ENCODE measurements around the gene TBC1D22A.

TBC1D22A gene

DNA sequence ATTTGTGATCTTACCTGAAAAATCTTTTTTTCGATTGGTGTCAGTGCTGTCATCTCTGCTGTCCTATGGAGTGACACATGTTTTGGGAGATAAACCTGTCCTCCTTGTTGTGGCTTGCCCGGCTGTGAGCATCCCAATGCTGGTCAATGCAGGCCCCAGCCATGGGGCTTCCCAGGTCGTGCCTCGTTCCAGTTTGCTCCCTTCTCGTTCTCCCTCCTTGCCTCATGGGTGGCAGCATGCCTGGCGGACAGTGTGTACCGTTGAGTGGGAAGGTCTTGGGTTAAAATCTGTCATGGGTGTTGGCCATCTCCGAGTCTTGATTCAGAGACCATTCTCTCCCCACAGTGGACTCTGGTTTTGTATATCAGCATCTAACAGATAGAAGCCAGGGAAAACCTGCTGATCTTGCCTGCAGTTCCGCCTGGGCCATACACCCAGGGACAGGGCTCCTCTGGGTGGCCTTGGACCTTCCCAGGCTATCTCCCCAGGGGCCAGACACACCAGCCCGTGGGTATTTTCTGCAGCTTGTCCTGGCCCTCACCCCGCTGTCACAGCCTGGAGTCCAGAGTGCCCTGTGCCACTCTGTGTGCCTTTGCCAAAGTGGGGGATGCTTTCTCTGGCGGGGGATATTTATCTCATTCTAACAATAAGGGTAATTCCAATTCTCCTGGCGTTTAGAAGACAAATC lies 208.1 kb downstream of the TBC1D22A start:
- no peak for DNase-seq
- H3K27me3 ChIP-seq (replicated peaks): no peaks in the 10 kb centered on the region
- no peak overlapping the region for H3K27ac ChIP-seq
- H3K36me3 ChIP-seq (replicated peaks): peaks cover 2% of the 10 kb centered on the region
- in situ Hi-C loops (cut with HindIII; ENCODE audit: low pct_ligation_motif_present, low sequenced_read_pairs): no loop called here
- H3K4me3 ChIP-seq (ENCODE audit: low read depth, low read length): no peak overlapping the region
- TF ChIP-seq, protein P1, sequence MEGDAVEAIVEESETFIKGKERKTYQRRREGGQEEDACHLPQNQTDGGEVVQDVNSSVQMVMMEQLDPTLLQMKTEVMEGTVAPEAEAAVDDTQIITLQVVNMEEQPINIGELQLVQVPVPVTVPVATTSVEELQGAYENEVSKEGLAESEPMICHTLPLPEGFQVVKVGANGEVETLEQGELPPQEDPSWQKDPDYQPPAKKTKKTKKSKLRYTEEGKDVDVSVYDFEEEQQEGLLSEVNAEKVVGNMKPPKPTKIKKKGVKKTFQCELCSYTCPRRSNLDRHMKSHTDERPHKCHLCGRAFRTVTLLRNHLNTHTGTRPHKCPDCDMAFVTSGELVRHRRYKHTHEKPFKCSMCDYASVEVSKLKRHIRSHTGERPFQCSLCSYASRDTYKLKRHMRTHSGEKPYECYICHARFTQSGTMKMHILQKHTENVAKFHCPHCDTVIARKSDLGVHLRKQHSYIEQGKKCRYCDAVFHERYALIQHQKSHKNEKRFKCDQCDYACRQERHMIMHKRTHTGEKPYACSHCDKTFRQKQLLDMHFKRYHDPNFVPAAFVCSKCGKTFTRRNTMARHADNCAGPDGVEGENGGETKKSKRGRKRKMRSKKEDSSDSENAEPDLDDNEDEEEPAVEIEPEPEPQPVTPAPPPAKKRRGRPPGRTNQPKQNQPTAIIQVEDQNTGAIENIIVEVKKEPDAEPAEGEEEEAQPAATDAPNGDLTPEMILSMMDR (IDR thresholded peaks at IDR 0.05; ENCODE audit: low read depth, low read length, missing control alignments): no peak

DNA sequence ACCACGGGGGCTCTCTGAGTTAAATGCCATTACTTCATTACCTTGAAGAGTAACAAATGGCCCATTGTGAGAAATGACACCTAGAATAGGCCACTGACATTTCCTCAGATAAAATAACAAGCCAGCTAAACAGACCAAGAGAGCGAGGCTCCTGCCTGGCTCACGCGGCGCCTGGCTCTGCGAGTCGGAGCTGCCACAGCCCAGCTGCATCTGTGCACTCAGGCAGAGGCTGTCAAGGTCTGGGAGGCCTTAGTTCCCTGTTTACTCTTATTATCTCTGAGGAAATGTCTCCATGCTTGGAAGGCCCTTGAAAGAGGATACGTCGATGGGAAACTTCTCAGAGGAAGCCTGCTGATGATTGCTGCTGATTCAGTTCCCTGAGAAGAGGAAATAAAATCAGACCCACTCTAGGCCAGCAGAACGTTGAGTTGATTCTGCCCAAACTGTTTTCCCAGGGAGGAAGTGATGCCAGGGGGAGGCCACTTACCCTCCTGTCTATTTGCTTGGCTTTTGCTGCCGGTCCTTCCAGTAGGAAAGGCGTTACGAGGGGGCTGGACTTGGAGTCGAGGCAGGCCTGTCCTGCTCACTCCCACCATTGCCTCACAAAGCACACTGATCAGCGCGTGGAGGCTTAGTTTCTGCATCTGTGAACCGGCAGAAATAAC lies 208.8 kb downstream of the TBC1D22A start:
- no peaks in the 10 kb centered on the region for H3K27me3 ChIP-seq (replicated peaks)
- peak; percentile 37 for DNase-seq
- H3K4me3 ChIP-seq (ENCODE audit: low read depth, low read length): no peak overlapping the region
- TF ChIP-seq, protein P1 (IDR thresholded peaks at IDR 0.05; ENCODE audit: low read depth, low read length, missing control alignments): no peak
- H3K27ac ChIP-seq: peak overlapping the region; percentile 3
- H3K36me3 ChIP-seq (replicated peaks): peaks cover 2% of the 10 kb centered on the region
- in situ Hi-C loops (cut with HindIII; ENCODE audit: low pct_ligation_motif_present, low sequenced_read_pairs): no loop called here

DNA sequence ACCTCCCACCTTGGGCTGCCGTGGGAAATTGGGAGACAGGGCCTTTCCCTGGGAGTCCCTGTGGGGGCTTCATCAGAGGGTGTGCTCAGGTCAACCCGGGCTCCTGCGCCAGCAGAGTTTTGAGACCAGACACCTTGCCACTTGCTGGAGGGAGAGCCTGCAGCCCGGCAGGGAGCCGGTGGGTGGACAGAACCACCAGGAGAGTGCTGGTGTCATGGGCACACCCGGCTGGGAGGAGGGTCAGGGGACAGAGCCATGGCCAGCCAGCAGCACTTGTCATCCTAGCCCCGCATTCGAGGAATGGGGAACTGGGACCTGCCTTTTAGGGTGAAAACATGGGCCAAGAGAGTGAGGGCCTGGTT lies 209.3 kb downstream of the TBC1D22A start:
- H3K36me3 ChIP-seq (replicated peaks): peaks cover 2% of the 10 kb centered on the region
- no peaks in the 10 kb centered on the region for H3K27me3 ChIP-seq (replicated peaks)
- H3K4me3 ChIP-seq (ENCODE audit: low read depth, low read length): no peak overlapping the region
- TF ChIP-seq, protein P1 (IDR thresholded peaks at IDR 0.05; ENCODE audit: low read depth, low read length, missing control alignments): no peak
- DNase-seq: no peak
- in situ Hi-C loops (cut with HindIII; ENCODE audit: low pct_ligation_motif_present, low sequenced_read_pairs): no loop called here
- H3K27ac ChIP-seq: peak overlapping the region; percentile 3

DNA sequence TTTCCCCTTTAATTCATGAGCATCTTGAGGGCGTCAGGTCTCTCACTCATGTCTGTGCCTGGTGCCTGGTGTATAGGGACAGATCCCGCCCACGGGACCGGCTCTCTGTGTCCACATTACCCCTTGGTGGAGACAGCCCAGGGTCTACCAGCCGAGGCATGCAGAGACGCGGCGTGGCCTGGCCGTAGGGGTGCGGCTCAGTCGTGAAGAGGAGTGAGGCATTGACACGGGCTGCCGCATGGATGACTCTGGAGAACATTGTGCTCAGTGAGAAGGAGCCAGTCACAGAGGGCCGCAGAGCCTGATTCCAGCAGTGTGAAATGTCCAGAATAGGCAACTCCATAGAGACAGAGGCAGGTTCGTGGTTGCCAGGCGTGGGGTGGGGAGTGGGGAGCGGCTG lies 209.8 kb downstream of the TBC1D22A start:
- DNase-seq: no peak
- no peak overlapping the region for H3K4me3 ChIP-seq (ENCODE audit: low read depth, low read length)
- TF ChIP-seq, protein P1 (IDR thresholded peaks at IDR 0.05; ENCODE audit: low read depth, low read length, missing control alignments): no peak
- H3K27ac ChIP-seq: no peak overlapping the region
- no peaks in the 10 kb centered on the region for H3K27me3 ChIP-seq (replicated peaks)
- in situ Hi-C loops (cut with HindIII; ENCODE audit: low pct_ligation_motif_present, low sequenced_read_pairs): no loop called here
- H3K36me3 ChIP-seq (replicated peaks): peaks cover 2% of the 10 kb centered on the region

DNA sequence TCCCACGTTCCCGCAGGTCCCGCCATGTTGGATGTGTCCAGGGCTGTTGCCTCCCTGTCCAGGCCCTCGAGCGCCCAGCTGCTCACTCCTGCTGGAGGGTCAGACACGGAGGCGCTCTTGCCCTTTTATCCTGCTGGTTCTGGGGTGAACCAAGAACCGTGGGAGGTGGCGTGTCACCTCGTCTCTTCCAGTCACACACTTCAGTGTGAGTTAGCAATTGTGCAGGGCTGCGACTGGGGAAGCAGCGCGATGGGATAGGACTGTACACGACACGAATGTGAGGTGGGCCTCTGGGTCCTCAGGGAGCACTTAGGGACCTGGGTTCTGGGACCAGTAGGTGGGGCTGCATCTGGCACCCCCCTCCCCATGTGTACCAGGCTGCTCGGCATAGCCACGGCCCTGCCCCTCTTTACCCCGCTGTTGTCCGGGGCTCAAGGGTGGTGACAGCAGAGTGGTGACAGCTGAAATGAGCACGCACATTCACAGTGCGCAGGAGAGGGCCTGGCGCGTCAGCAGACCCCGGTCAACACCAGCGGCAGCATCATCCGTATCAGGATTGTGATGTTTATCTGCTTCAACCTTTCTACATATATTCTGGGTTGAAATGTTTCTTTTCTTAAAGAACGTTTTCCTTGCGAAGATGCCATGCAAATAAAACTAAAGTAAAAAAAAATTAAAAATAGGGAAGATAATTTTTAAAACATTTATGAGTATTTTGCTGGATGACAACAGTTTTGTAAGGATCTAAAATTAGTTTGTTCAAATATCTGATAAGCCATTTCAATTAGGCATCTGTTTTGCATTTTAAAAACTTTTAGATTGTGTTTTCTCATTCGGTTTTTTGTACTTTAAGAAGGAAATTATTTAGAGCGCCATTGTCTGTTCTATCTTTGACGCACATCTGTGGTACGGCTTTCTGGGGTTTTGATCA lies 210.7 kb downstream of the TBC1D22A start:
- DNase-seq: no peak
- Histone ChIP-seq H3K4me3 (ENCODE audit: low read depth, low read length) (no peak overlapping the region), H3K36me3 (replicated peaks) (peaks cover 2% of the 10 kb centered on the region), H3K27me3 (replicated peaks) (no peaks in the 10 kb centered on the region), H3K27ac (no peak overlapping the region)
- in situ Hi-C loops (cut with HindIII; ENCODE audit: low pct_ligation_motif_present, low sequenced_read_pairs): no loop called here
- TF ChIP-seq, protein P1 (IDR thresholded peaks at IDR 0.05; ENCODE audit: low read depth, low read length, missing control alignments): no peak
